HL-60/S4 treated with retinoic acid at 250 ng/mL for 4 days and 3 days (cell line): ENCODE data around the gene CERS1.

ENCODE experiments used
- in situ Hi-C: fragments of 300-500 bp; cut with MboI; formaldehyde crosslinking; loops from 2 replicates; pipeline ENCODE4 v1.7.0; 2022; ENCODE audit warnings: low sequenced_read_pairs

Gene CERS1

GRCh38 chr19:18899624-18900560 lies 3.9 kb upstream of the CERS1 start:
- in situ Hi-C loops = no loop called here

- in situ Hi-C loops = no loop called here
Observed at GRCh38 chr19:18898607-18899408, 2.9 kb upstream of the CERS1 start.

- in situ Hi-C loops = no loop called here
Observed at GRCh38 chr19:18898081-18898606, 2.2 kb upstream of the CERS1 start.

- in situ Hi-C loops = no loop called here
Observed at GRCh38 chr19:18897094-18898029, 1.4 kb upstream of the CERS1 start.

DNA sequence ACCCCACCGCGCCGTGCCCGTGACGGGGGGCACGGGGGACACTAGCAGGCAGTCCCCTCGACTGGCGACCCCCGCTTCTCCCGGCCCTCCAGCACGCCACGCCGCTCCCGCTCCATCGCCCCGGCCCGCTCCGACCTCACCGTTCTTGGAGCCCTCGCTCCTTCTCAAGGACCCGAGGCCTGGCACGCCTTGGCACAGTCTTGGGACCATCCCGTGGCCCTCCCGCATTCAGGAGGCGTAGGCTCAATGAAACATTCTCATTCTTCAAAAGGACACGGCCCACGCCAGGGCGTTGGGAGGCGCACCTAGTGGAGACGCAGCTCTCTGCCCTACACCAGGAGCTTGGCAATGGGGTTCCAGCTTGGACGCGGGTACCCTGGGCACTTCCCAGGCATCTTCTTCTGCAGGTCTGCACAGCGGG lies 473 bp upstream of the CERS1 start:
- in situ Hi-C loops = no loop called here

DNA sequence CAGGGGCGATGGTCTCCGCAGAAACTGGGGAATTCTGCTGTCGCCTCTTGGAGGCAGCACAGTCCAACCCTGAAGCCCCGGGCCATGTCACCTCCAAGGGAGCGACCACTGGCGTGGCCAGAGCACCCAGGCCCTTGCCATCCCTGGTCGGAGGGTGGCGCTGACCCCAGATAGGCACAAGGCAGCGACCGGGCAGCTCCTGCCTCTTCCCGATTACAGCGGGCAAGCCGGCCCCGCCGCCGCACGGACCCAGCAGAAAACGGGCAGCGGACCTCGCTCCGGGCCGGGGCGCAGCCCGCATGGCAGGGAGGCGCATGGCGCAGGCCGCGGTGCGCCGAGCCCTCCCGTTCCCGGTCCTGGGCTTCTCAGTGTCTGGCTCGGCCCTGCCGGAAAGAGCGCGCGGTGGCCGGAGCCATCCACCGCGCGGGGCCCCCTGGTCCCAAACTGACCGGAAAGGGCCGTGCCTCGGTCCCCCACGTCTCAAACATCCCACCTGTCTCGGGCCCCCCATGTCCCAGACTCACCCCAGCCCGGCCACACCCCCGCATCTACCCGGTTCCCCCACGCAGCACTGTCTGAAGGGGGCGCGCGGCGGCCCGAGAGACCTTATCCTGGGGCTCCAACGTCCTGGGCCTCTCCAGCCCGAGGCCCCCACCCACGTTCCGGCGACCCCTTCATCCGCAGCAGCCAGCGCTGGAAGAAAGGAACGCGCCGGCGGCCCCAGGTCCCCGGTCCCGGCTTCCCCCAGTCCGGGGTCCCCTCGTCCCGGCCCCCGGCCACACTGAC lies 727 bp downstream of the CERS1 start:
- in situ Hi-C loops = no loop called here

DNA sequence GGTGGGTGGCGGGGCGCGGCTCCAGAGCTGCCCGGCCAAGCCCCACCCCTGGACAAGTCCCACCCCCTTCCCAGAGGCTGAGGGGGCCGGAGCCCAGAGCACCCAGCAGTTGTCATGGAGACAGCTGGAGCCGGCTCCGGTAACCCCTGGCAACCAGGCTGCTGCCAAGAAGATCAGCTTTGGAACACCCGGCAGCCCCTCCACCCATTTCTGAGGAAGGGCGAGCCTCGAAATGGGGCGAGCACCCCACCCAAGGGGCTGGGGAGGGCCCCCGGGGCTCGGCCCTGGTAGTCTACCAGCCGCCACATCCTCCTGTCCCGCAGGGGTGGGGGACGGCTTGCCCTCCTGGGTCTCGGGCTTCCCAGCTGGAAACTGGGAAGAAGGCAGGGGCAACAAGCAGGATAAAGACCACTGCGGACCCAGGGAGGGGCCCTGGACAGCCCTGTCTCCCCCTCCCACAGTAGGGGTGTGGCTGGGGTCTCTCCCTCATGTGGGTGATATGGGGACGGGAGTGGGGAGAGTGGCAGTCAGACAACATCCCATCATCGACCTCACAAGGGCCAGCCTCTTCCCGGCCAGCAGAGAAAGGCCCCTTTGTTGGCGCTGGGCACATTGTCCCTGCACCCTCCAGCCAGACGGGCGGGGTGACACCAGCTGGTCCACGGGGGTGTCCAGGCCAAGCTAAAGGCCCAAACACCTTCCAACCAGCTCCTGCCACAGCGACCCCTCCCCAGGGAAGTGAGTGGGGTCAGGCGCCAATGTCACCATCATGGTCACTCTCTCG lies 1.5 kb downstream of the CERS1 start:
- in situ Hi-C loops = no loop called here

DNA sequence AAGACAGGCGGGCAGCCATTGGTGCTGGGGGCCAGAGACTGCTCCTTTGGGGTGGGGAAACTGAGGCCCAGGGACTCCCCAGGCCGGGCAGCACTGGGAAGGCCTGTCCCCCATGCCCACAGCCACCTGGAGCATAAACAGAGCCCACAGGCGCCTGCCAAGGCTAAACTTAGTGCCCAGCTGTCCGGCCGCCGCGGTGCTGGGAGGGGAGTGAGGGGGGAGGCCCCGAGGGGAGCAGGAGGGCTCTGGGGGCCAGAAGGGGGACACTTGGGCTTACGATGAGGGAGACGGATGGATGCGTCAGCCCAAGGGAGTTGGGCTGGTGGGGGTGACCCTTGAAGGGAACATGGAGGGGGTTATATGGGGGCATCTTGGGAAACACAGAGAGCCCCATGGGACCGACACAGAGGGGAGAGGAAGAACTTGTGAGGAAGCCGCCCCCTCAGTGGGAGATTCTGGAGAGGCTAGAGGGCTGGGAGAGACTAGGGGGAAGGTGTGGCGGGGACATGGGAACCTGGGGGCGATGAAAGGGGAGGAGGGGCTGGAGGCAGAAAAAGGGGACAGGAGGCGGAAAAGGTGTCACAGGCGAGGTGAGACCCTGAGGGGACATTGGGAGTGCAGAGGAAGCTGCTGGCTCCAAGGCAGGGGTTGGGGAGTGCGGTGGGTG lies 2.2 kb downstream of the CERS1 start:
- in situ Hi-C loops = no loop called here

DNA sequence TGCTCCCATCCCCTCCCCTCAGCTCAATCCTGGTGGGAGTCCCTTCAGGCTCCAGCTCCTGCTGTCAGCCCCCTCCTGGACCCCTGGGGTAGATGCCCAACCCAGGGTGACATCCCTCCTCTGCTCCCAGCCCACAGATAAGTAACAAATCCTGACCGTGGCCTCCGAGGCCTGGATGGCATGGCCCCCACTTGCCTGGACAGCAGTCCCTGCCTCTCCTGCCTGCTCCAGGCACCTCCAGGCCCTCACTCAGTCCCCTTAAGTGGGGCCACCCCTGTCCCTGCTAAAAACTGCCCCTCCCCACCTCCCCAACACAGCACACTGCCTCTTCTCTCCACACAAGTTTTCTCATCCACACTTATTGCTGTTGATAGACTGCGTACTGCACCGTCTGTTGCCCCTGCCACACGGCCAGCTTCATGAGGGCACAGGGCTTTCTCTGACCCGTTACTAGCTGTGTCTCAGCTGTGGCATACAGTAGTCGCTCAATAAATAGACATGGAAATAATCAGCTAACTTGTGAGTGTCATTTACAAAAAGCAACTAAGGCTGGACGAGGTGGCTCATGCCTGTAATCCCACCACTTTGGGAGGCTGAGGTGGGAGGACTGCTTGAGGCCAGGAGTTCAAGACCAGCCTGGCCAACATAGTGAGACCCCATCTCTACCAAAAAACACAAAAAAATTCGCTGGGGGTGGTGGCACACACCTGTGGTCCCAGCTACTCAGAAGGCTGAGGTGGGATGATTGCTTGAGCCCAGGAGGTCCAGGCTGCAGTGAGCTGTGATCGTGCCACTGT lies 5.8 kb downstream of the CERS1 start:
- in situ Hi-C loops = no loop called here

DNA sequence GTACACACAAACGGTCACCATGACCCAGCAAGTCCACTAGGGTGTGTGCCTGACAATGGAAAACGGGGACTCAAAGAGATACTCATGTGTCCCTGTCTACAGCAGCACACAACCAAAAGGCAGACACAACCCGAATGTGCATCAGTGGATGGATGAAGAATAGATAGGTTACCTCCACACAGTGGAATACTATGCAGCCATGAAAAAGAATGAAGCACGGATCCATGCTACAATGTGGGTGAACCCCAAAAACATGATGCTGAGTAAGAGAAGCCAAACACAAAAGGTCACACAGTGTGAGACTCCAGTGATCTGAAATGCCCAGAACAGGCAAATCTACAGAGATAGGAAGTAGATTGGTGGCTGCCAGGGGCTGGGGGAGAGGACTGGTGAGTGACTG lies 9.0 kb downstream of the CERS1 start:
- in situ Hi-C loops = no loop called here

DNA sequence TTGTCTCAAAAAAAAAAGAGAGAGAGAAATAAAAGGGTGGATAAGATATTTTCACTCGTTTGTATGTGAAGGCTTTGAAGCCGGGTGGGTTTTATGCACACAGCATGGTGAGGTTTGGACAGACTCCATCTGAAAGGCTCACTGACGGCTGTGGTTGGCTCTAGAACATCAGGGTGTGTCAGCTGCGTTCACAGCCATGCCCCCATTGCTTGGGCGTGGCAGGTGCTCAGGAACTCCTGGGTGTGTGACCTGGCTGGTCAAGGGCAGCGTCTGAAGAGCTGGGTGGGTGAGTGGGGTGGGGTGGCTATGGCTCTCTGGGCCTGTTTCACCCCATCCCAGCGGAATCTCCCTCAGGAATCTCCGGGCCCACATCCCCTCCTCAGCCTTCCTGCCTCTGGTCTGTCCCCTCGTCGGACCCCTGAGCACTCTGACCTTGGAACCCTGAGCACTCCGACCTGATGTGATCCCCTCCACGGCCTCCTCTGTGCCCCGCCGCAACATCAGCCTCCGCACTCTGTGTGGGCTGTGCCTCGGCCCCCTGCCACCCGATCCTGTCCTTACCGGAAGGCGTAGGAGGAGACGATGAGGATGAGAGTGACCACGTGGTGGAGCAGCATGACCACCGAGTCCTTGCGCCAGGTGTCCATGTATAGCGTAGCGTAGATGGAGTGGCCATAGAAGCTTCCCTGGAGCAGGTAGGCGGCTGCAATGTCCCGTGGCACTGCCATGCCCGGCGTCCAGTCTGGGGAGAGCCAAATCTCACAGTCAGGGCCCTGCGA lies 12.2 kb downstream of the CERS1 start:
- in situ Hi-C loops = no loop called here

GRCh38 chr19:18881491-18881890 lies 14.5 kb downstream of the CERS1 start:
- in situ Hi-C loops = no loop called here

DNA sequence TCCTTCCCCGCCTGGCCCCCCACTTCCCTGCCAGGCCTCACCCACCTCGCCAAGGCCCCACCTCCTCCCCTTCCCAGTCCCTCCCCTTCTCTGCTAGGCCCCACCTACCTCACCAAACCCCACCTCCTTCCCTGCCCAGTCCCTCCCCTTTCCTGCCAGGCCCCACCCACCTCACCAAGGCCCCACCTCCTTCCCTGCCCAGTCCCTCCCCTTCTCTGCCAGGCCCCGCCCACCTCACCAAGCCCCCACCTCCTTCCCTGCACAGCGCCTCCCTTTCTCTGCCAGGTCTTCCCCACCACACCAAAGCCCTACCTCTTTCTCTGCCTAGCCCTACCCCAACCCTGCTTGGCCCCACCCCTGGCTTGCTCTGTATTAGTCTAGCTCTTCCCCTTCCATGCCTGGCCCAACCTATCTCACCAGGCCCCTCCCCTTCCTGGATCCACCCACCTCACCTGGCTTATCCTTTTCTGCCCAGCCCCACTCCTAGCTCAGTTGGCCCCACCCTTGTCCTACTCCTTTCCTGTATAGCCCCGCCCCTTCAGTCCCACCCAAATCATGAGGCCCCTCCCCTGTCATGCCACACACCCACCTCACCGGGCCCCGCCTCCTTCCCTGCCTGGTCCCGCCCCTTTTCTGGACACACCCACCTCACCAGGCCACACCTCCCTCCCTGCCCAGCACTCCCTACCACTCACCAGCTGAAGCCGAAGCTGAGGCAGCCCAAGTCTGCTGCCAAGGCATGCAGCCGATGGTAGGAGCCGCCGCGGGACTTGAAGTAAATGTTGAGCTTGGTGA lies 16.2 kb downstream of the CERS1 start:
- in situ Hi-C loops = no loop called here

- in situ Hi-C loops = no loop called here
Observed at GRCh38 chr19:18878858-18879578, 16.9 kb downstream of the CERS1 start.

GRCh38 chr19:18878058-18878797 lies 17.7 kb downstream of the CERS1 start:
- in situ Hi-C loops = no loop called here
